H9 (cell line): ENCODE results near the gene SLC12A9. TPM values are rescaled to one million over a fixed set of nuclear protein-coding genes. Genes with fewer than 3 reads are reported as not detected.

ENCODE experiments used
- DNase-seq: peaks from one replicate; pipeline ENCODE4 v3.0.0-alpha.2; 2017
- H2AFZ ChIP-seq: one replicate; pipeline ENCODE4 v1.6.1; 2013; ENCODE audit warnings: mild to moderate bottlenecking, low read length, control low read depth, moderate library complexity
- H2AK5ac ChIP-seq: 2 replicates; pipeline ENCODE4 v1.6.1; 2013; ENCODE audit warnings: low read length, control low read depth, mixed read lengths; ENCODE audit not compliant: insufficient read length
- H2BK120ac ChIP-seq: one replicate; pipeline ENCODE4 v1.6.1; 2013; ENCODE audit warnings: low read depth, mild to moderate bottlenecking, low read length, control low read depth, inconsistent platforms; ENCODE audit not compliant: poor library complexity, severe bottlenecking
- H2BK12ac ChIP-seq: 2 replicates; pipeline ENCODE4 v1.6.1; 2013; ENCODE audit warnings: low read length, control low read depth, mixed read lengths, low read depth; ENCODE audit not compliant: insufficient read length
- H2BK15ac ChIP-seq: 2 replicates; pipeline ENCODE4 v1.6.1; 2013; ENCODE audit warnings: low read depth, low read length, control low read depth
- H2BK20ac ChIP-seq: one replicate; pipeline ENCODE4 v1.6.1; 2013; ENCODE audit warnings: low read depth, mild to moderate bottlenecking, low read length, control low read depth, inconsistent platforms; ENCODE audit not compliant: poor library complexity, severe bottlenecking
- H2BK5ac ChIP-seq: 2 replicates; pipeline ENCODE4 v1.6.1; 2013; ENCODE audit warnings: low read length, control low read depth, mixed read lengths; ENCODE audit not compliant: insufficient read length
- H3K14ac ChIP-seq: 2 replicates; pipeline ENCODE4 v1.6.1; 2013; ENCODE audit warnings: low read length, control low read depth; ENCODE audit not compliant: insufficient read depth
- H3K18ac ChIP-seq: 2 replicates; pipeline ENCODE4 v1.6.1; 2013; ENCODE audit warnings: low read depth, mild to moderate bottlenecking, mixed read lengths, low read length, control low read depth; ENCODE audit not compliant: insufficient read length
- H3K23ac ChIP-seq: 2 replicates; pipeline ENCODE4 v1.6.1; 2013; ENCODE audit warnings: low read length, control low read depth, mixed read lengths, low read depth; ENCODE audit not compliant: insufficient read length
- H3K23me2 ChIP-seq: 2 replicates; pipeline ENCODE4 v1.6.1; 2013; ENCODE audit warnings: low read depth, mild to moderate bottlenecking, mixed read lengths, low read length, control low read depth; ENCODE audit not compliant: insufficient read length, poor library complexity, severe bottlenecking
- H3K27ac ChIP-seq: 2 replicates; pipeline ENCODE4 v1.5.1; 2013; ENCODE audit warnings: low read length, control low read depth, mixed read lengths, low read depth; ENCODE audit not compliant: insufficient read length
- H3K27me3 ChIP-seq: 2 replicates; pipeline ENCODE4 v1.6.1; 2013; ENCODE audit warnings: low read length, control low read depth, inconsistent platforms; ENCODE audit not compliant: insufficient read depth
- H3K4ac ChIP-seq: 2 replicates; pipeline ENCODE4 v1.6.1; 2013; ENCODE audit warnings: low read depth, mild to moderate bottlenecking, control low read depth, inconsistent platforms, low read length, moderate library complexity
- H3K4me1 ChIP-seq: 2 replicates; pipeline ENCODE4 v1.6.1; 2013; ENCODE audit warnings: low read length, control low read depth, inconsistent platforms; ENCODE audit not compliant: insufficient read depth
- H3K4me2 ChIP-seq: 2 replicates; pipeline ENCODE4 v1.6.1; 2013; ENCODE audit warnings: low read length, control low read depth, mixed read lengths; ENCODE audit not compliant: insufficient read length, insufficient read depth
- H3K56ac ChIP-seq: 2 replicates; pipeline ENCODE4 v1.6.1; 2013; ENCODE audit warnings: low read depth, mild to moderate bottlenecking, mixed read lengths, low read length, control low read depth; ENCODE audit not compliant: insufficient read length
- H3K79me1 ChIP-seq: 2 replicates; pipeline ENCODE4 v1.6.1; 2013; ENCODE audit warnings: low read depth, mild to moderate bottlenecking, moderate library complexity, low read length, control low read depth, inconsistent platforms; ENCODE audit not compliant: insufficient read depth, poor library complexity, severe bottlenecking
- H3K79me2 ChIP-seq: 2 replicates; pipeline ENCODE4 v1.6.1; 2013; ENCODE audit warnings: low read length, control low read depth, inconsistent platforms; ENCODE audit not compliant: insufficient read depth
- H3K9ac ChIP-seq: 2 replicates; pipeline ENCODE4 v1.6.1; 2013; ENCODE audit warnings: low read length, control low read depth, mixed read lengths; ENCODE audit not compliant: insufficient read length; ENCODE audit errors: extremely low read depth
- H3K9me3 ChIP-seq: one replicate; pipeline ENCODE4 v1.6.1; 2013; ENCODE audit warnings: low read depth, low read length, inconsistent platforms; ENCODE audit not compliant: control insufficient read depth
- H3T11ph ChIP-seq: one replicate; pipeline ENCODE4 v1.6.1; 2013; ENCODE audit warnings: mild to moderate bottlenecking, low read length, control low read depth, inconsistent platforms
- H4K20me1 ChIP-seq: one replicate; pipeline ENCODE4 v1.6.1; 2013; ENCODE audit not compliant: control insufficient read depth, insufficient read length, insufficient read depth
- H4K5ac ChIP-seq: 2 replicates; pipeline ENCODE4 v1.6.1; 2013; ENCODE audit warnings: low read depth, mild to moderate bottlenecking, mixed read lengths, low read length, control low read depth; ENCODE audit not compliant: insufficient read length
- H4K8ac ChIP-seq: replicated peaks from 2 replicates; pipeline ENCODE4 v1.6.1; 2013; ENCODE audit warnings: low read length, control low read depth, mixed read lengths, low read depth; ENCODE audit not compliant: insufficient read length
- H4K91ac ChIP-seq: 2 replicates; pipeline ENCODE4 v1.6.1; 2013; ENCODE audit warnings: low read depth, mild to moderate bottlenecking, moderate library complexity, mixed read lengths, low read length, control low read depth; ENCODE audit not compliant: insufficient read length
- H3K27ac Mint-ChIP-seq, 3 experiments: 2 replicates in 2 of 3; 3 replicates in 1 of 3; pipeline ENCODE4 v1.8.0; 2020 to 2021; ENCODE audit warnings: mixed read lengths in 3 of 3, mild to moderate bottlenecking in 1 of 3, moderate library complexity in 1 of 3
- H3K27me3 Mint-ChIP-seq: 2 replicates; pipeline ENCODE4 v1.8.0; 2021; ENCODE audit warnings: low read depth, mild to moderate bottlenecking, moderate library complexity, mixed read lengths
- H3K36me3 Mint-ChIP-seq, 3 experiments: 2 replicates in 2 of 3; 3 replicates in 1 of 3; pipeline ENCODE4 v1.8.0; 2020 to 2021; ENCODE audit warnings: low read depth in 3 of 3, mixed read lengths in 3 of 3; ENCODE audit not compliant: insufficient read depth in 1 of 3
- H3K4me1 Mint-ChIP-seq, 2 experiments: 2 replicates each; pipeline ENCODE4 v1.8.0; 2020; ENCODE audit warnings: mixed read lengths in 2 of 2
- H3K4me3 Mint-ChIP-seq, 2 experiments: 2 replicates in 1 of 2; 3 replicates in 1 of 2; pipeline ENCODE4 v1.8.0; 2020 to 2021; ENCODE audit warnings: mild to moderate bottlenecking in 2 of 2, mixed read lengths in 2 of 2, moderate library complexity in 1 of 2
- H3K9me3 Mint-ChIP-seq, 2 experiments: 2 replicates in 1 of 2; 3 replicates in 1 of 2; pipeline ENCODE4 v1.8.0; 2020; ENCODE audit warnings: mild to moderate bottlenecking in 2 of 2, mixed read lengths in 2 of 2, moderate library complexity in 1 of 2
- CTCF ChIP-seq: fragments of 200-600 bp; sonication (generic); conservative IDR thresholded peaks from 3 replicates; pipeline ENCODE4 v1.8.0; 2021; ENCODE audit warnings: antibody characterized with exemption, mild to moderate bottlenecking
- WGBS: extraction: QIAGEN DNeasy Blood & Tissue Kit; methylation state at CpG from one replicate; pipeline ENCODE4 v1.1.7; 2013; ENCODE audit warnings: missing lambda C conversion rate, low lambda C conversion rate, mixed read lengths; ENCODE audit not compliant: insufficient read length; ENCODE audit errors: extremely low coverage; 5-methylcytosine and 5-hydroxymethylcytosine counted together
- total RNA-seq: library from RNA; stranded (reverse); gene quantifications from 2 replicates; pipeline ENCODE4 v1.2.1, GENCODE V29; 2021

SLC12A9 gene
- total RNA-seq, 1 experiment from 2014 or later, result 43.0 TPM

- no peak for DNase-seq
- Histone ChIP-seq H4K20me1 (no peaks in the 10 kb centered on the region), H3K9ac (no peak overlapping the region), H3K9me3 (no peaks in the 10 kb centered on the region), H2BK15ac (no peak overlapping the region), H2BK120ac (no peak overlapping the region), H3K14ac (no peak overlapping the region), H3K27me3 (no peaks in the 10 kb centered on the region), H3K23me2 (no peaks in the 10 kb centered on the region), H2BK20ac (no peak overlapping the region), H3K56ac (no peak overlapping the region), H4K5ac (no peak overlapping the region), H3K79me2 (no peaks in the 10 kb centered on the region), H4K91ac (no peak overlapping the region), H2BK5ac (no peak overlapping the region), H2AFZ (no peak overlapping the region), H2AK5ac (no peak overlapping the region), H3K27ac (no peak overlapping the region), H3K4ac (no peak overlapping the region), H3K4me2 (no peak overlapping the region), H2BK12ac (no peak overlapping the region), H3K18ac (no peak overlapping the region), H3K79me1 (no peaks in the 10 kb centered on the region), H4K8ac (no peak overlapping the region), H3T11ph (no peak overlapping the region), H3K4me1 (no peaks in the 10 kb centered on the region), H3K23ac (no peak overlapping the region)
- Mint-ChIP-seq H3K27ac (no peak overlapping the region), H3K27me3 (peaks cover 5% of the 10 kb centered on the region), H3K9me3 (no peaks in the 10 kb centered on the region), H3K4me1 (peaks cover 0 to 4% of the 10 kb centered on the region in 2 experiments; a peak in 1 of 4 replicates), H3K4me3 (no peak overlapping the region), H3K36me3 (no peaks in the 10 kb centered on the region)
- WGBS, result no CpG with 5 or more reads among the region's 7 CpGs
- no peak for TF ChIP-seq CTCF
Measured at GRCh38 chr7:100902638-100903037, 50.1 kb downstream of the SLC12A9 start.
